Measurements from ENCODE around the gene SP140L. TPM values are rescaled to one million over a fixed set of nuclear protein-coding genes. Genes with fewer than 3 reads are reported as not detected.
A peak's percentile ranks its signal among the peaks of the same experiment; 100 is the strongest.

Gene SP140L
- total and polyA plus RNA-seq, 8 donors = 3.1 to 10.9 (median 5.0) TPM

DNA sequence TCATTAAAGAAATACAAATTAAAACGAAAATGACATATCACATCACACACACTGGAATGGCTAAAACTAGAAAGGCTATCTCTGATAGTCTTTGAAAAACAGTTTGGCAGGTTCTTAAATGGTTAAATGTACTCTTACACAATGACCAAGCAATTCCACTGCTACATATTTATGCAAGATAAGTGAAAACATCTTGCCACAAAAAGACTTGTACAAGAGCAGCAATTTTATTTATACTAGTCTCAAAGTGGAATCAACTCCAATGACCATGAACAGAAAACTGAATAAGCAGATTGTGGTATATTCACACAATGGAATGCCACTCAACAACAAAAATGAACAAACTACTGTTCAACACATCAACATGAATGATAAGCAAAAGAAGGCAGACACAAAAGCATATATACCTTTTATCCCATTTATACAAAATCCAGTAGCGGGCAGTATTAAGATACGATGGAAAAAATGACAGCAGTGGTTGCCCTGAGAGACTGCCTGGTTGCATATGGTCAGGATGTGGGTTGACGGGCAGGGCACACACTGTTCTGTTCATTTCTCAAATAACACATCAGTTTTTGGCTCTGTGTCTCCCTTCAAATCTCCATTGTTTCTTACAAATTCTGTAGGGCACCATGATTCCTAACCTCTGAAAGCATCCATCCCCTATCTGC is 114.4 kb downstream of the SP140L start:
- TF ChIP-seq, protein P1, sequence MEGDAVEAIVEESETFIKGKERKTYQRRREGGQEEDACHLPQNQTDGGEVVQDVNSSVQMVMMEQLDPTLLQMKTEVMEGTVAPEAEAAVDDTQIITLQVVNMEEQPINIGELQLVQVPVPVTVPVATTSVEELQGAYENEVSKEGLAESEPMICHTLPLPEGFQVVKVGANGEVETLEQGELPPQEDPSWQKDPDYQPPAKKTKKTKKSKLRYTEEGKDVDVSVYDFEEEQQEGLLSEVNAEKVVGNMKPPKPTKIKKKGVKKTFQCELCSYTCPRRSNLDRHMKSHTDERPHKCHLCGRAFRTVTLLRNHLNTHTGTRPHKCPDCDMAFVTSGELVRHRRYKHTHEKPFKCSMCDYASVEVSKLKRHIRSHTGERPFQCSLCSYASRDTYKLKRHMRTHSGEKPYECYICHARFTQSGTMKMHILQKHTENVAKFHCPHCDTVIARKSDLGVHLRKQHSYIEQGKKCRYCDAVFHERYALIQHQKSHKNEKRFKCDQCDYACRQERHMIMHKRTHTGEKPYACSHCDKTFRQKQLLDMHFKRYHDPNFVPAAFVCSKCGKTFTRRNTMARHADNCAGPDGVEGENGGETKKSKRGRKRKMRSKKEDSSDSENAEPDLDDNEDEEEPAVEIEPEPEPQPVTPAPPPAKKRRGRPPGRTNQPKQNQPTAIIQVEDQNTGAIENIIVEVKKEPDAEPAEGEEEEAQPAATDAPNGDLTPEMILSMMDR (IDR thresholded peaks at IDR 0.05) = no peak
- Histone ChIP-seq H3K4me3 (no peak overlapping the region), H3K9me3 (peaks cover 0 to 7% (median 0%) of the 10 kb centered on the region in 4 donors), H3K36me3 (peaks cover 0 to 18% (median 7%) of the 10 kb centered on the region in 3 donors), H3K4me1 (peaks cover 0 to 12% (median 4%) of the 10 kb centered on the region in 3 donors), H3K27me3 (no peaks in the 10 kb centered on the region), H3K27ac (no peak overlapping the region)
- DNase-seq = no peak
- ATAC-seq = peak in 3 of 4 donors; percentile 36 to 55 (median 38)
- peak; percentile 59 for FAIRE-seq
- 79 to 85% methylated on average over 4 of the region's 4 CpGs for WGBS, 2 donors
- intact Hi-C loops (cut with DNase I) = no loop called here

DNA sequence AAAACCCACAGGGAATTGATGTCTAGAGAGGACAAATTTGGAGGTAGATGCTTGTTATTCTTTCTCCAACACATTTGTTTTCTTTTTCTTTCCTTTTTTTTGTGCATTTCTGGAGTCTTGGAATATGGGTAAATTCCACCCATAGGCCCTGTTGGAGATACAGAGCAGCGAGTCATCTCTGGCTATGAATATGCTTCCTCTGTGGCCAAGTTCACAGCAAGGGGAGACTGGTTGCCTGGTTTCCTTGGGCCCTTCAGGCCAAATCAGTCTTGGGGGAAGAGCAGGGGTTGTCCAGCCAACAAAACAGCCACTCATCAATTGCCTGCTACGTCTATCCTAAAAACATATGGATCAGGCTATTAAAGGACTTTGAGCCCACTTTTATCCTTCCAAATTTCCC is 116.5 kb downstream of the SP140L start:
- Histone ChIP-seq H3K4me1 (peaks cover 0 to 12% (median 4%) of the 10 kb centered on the region in 3 donors), H3K9me3 (no peaks in the 10 kb centered on the region), H3K27me3 (no peaks in the 10 kb centered on the region), H3K4me3 (no peak overlapping the region), H3K36me3 (peaks cover 0 to 30% (median 12%) of the 10 kb centered on the region in 3 donors), H3K27ac (no peak overlapping the region)
- FAIRE-seq = no peak
- DNase-seq = no peak
- 97 to 100% methylated on average over 2 of the region's 2 CpGs for WGBS, 2 donors
- ATAC-seq = no peak
- intact Hi-C loops (cut with DNase I) = no loop called here
- TF ChIP-seq, protein P1 (IDR thresholded peaks at IDR 0.05) = no peak

DNA sequence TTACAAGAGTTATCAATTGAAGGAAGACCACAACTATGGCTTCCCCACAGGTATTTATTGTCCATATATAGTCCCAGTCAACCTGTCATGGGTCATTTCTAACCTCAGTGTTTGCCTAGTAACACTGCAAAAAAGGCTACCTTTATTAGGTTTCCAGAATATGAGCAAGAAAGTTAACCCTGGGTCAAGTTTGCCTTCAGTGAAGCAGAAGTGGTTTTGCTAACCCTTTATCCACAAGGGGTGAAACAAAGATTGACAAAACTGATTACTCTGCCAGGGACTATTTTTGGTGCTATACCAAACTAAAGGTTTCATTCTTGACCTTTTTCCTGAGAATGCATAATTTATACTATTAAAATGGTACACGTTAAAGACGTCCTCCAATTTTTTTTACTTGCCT is 117.8 kb downstream of the SP140L start:
- no peak for DNase-seq
- H3K27me3 ChIP-seq = no peaks in the 10 kb centered on the region
- 81 to 91% methylated on average over 2 of the region's 2 CpGs for WGBS, 2 donors
- peaks cover 0 to 39% (median 12%) of the 10 kb centered on the region in 3 donors for H3K36me3 ChIP-seq
- TF ChIP-seq, protein P1 (IDR thresholded peaks at IDR 0.05) = no peak
- no peak for FAIRE-seq
- no peak overlapping the region for H3K27ac ChIP-seq
- intact Hi-C loops (cut with DNase I) = no loop called here
- ATAC-seq = no peak
- no peaks in the 10 kb centered on the region for H3K9me3 ChIP-seq
- H3K4me3 ChIP-seq = no peak overlapping the region
- H3K4me1 ChIP-seq = peaks cover 0 to 10% (median 4%) of the 10 kb centered on the region in 3 donors

DNA sequence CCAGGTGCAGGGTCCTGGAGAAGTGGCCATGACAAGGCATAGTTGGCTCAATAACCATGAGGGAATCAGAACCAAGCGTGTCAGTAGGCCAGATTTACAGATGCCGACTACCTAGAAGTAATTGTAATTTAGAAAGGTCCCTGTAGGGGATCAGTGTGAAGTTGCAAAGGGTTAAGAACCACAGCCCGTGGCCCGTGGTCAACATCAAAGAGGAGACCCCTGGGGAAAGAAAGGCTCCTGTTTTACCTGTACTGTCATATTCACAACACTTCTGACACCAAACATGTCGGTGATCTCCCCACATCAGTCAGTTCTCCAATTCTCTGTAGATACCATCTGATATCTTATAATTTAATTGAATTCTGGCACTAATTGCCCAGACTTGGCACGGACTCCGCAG is 120.0 kb downstream of the SP140L start:
- Histone ChIP-seq H3K27me3 (no peaks in the 10 kb centered on the region), H3K9me3 (no peaks in the 10 kb centered on the region), H3K4me3 (no peak overlapping the region), H3K36me3 (peaks cover 0 to 42% (median 12%) of the 10 kb centered on the region in 3 donors), H3K27ac (no peak overlapping the region), H3K4me1 (peaks cover 0 to 4% (median 0%) of the 10 kb centered on the region in 3 donors)
- 84 to 92% methylated on average over 7 of the region's 7 CpGs for WGBS, 2 donors
- FAIRE-seq (no peak), DNase-seq (no peak), ATAC-seq (no peak)
- intact Hi-C loops (cut with DNase I) = no loop called here
- TF ChIP-seq, protein P1 (IDR thresholded peaks at IDR 0.05) = no peak
